Gastrocnemius medialis (tissue), 4 donors: ENCODE results near the gene DNAH17. TPM values are rescaled to one million over a fixed set of nuclear protein-coding genes. Genes with fewer than 3 reads are reported as not detected.
"Not testable (repeated sequence)": the region's sequence is repeated elsewhere in the genome, so short reads cannot be mapped to it uniquely, and the experiment has no call there.

Experiments
- ATAC-seq, 2 donors: fragments of 150-250 bp; one replicate each; pipeline ENCODE4 v1.9.1; 2016
- DNase-seq, 2 donors: peaks; one replicate each; pipeline ENCODE4 v3.0.0-alpha.2; 2019
- H3K27ac ChIP-seq, 4 donors: fragments of 200-600 bp; sonication (generic); 1 replicate in 1 of 4; 2 replicates in 3 of 4; pipeline ENCODE4 v1.5.1; 2016 to 2018; ENCODE audit warnings: mild to moderate bottlenecking in 2 of 4, moderate library complexity in 1 of 4
- H3K27me3 ChIP-seq, 3 donors: fragments of 200-600 bp; sonication (generic) in 2 of 3; 1 replicate in 1 of 3; 2 replicates in 2 of 3; pipeline versions ENCODE4 v1.5.1 to v1.6.0; 2016 to 2019; ENCODE audit warnings: mild to moderate bottlenecking in 1 of 3, moderate library complexity in 1 of 3
- H3K36me3 ChIP-seq, 2 donors: fragments of 200-600 bp; sonication (generic) in 1 of 2; one replicate each; pipeline ENCODE4 v1.5.1; 2017 to 2018
- H3K4me1 ChIP-seq, 2 donors: fragments of 200-600 bp; sonication (generic) in 1 of 2; one replicate each; pipeline ENCODE4 v1.5.1; 2016 to 2017; ENCODE audit warnings: mild to moderate bottlenecking in 2 of 2
- H3K4me3 ChIP-seq, 4 donors: fragments of 200-600 bp; sonication (generic) in 3 of 4; 1 replicate in 1 of 4; 2 replicates in 3 of 4; pipeline ENCODE4 v1.5.1; 2016 to 2019; ENCODE audit warnings: mild to moderate bottlenecking in 2 of 4
- H3K9me3 ChIP-seq, 3 donors: fragments of 200-600 bp; sonication (generic) in 2 of 3; 1 replicate in 1 of 3; 2 replicates in 2 of 3; pipeline ENCODE4 v1.5.1; 2016 to 2019
- CTCF ChIP-seq, 5 experiments: fragments of 450-650 bp in 3 of 5; fragments of 200-600 bp in 2 of 5; sonication (generic) in 2 of 5; IDR thresholded peaks in 4 of 5; conservative IDR thresholded peaks in 1 of 5; 1 replicate in 4 of 5; 2 replicates in 1 of 5; pipeline ENCODE4 v1.5.1; 2016 to 2019; ENCODE audit warnings: antibody characterized with exemption in 5 of 5, mild to moderate bottlenecking in 3 of 5, moderate library complexity in 3 of 5
- POLR2A ChIP-seq, 2 donors: fragments of 450-650 bp; IDR thresholded peaks; one replicate each; pipeline ENCODE4 v1.6.1; 2017; ENCODE audit warnings: antibody characterized with exemption in 2 of 2, mild to moderate bottlenecking in 2 of 2, moderate library complexity in 2 of 2
- in situ Hi-C, 4 donors: fragments of 200-750 bp; cut with MboI; loops; one replicate each; pipeline versions ENCODE4 v1.15.0 to v1.8.0; 2017; ENCODE audit warnings: low sequenced_read_pairs in 4 of 4
- intact Hi-C: fragments of 100-400 bp; cut with DNase I; formaldehyde crosslinking; loops from one replicate; pipeline ENCODE4 v1.15.1; 2023; ENCODE audit warnings: low total_unique reads
- total RNA-seq, 4 donors: library from RNA; depleted of rRNA; stranded (reverse); fragments of >200 nt; gene quantifications; one replicate each; pipeline versions ENCODE4 v1.1.0 to v1.2.3, GENCODE V29; 2016

DNAH17 gene
- total RNA-seq, 4 donors from 2014 or later = 0.56 TPM; not detected in 3

- Histone ChIP-seq H3K27me3 (peaks cover 0 to 2% (median 0%) of the 10 kb centered on the region in 3 donors), H3K36me3 (no peaks in the 10 kb centered on the region), H3K4me1 (no peaks in the 10 kb centered on the region), H3K27ac (no peak overlapping the region), H3K4me3 (no peak overlapping the region), H3K9me3 (no peaks in the 10 kb centered on the region)
- in situ Hi-C loops = no loop called here
- intact Hi-C loops = no loop called here
- ATAC-seq (no peak), DNase-seq (no peak)
- TF ChIP-seq POLR2A (IDR thresholded peaks at IDR 0.05) (no peak), CTCF (IDR thresholded peaks at IDR 0.05 in 4 of 5, conservative IDR thresholded peaks at IDR 0.05 in 1 of 5) (no peak)
These were observed 70.5 kb downstream of the DNAH17 start for GRCh38 chr17:78506454-78507309.

- intact Hi-C loops = no loop called here
- H3K4me3 ChIP-seq = no peak overlapping the region
- H3K27ac ChIP-seq = no peak overlapping the region
- H3K27me3 ChIP-seq = peaks cover 0 to 2% (median 0%) of the 10 kb centered on the region in 3 donors
- DNase-seq (no peak), ATAC-seq (no peak)
- H3K36me3 ChIP-seq = no peaks in the 10 kb centered on the region
- no peaks in the 10 kb centered on the region for H3K9me3 ChIP-seq
- H3K4me1 ChIP-seq = no peaks in the 10 kb centered on the region
- in situ Hi-C loops = no loop called here
- no peak for TF ChIP-seq CTCF (IDR thresholded peaks at IDR 0.05 in 4 of 5, conservative IDR thresholded peaks at IDR 0.05 in 1 of 5)
These were observed 72.9 kb downstream of the DNAH17 start for GRCh38 chr17:78504156-78504925.

- DNase-seq, in situ Hi-C loops, H3K27me3 ChIP-seq, H3K4me1 ChIP-seq, ATAC-seq, H3K9me3 ChIP-seq, intact Hi-C loops, H3K4me3 ChIP-seq, H3K36me3 ChIP-seq, H3K27ac ChIP-seq: not testable (repeated sequence)
These were observed 73.8 kb downstream of the DNAH17 start for GRCh38 chr17:78503388-78503787.

GRCh38 chr17:78502611-78503148 is 74.5 kb downstream of the DNAH17 start:
- H3K27me3 ChIP-seq = peaks cover 0 to 2% (median 0%) of the 10 kb centered on the region in 3 donors
- in situ Hi-C loops (no loop called here), intact Hi-C loops (no loop called here)
- H3K36me3 ChIP-seq = no peaks in the 10 kb centered on the region
- H3K27ac ChIP-seq = no peak overlapping the region
- no peak for DNase-seq
- no peak for ATAC-seq
- H3K9me3 ChIP-seq = no peaks in the 10 kb centered on the region
- no peaks in the 10 kb centered on the region for H3K4me1 ChIP-seq
- TF ChIP-seq POLR2A (IDR thresholded peaks at IDR 0.05) = no peak
- TF ChIP-seq CTCF (IDR thresholded peaks at IDR 0.05 in 4 of 5, conservative IDR thresholded peaks at IDR 0.05 in 1 of 5) = no peak
- no peak overlapping the region for H3K4me3 ChIP-seq
